ENCODE results near the gene CARD14.

The CARD14 gene

GRCh38 chr17:80212511-80212910 lies 42.7 kb downstream of the CARD14 start:
- Histone ChIP-seq H3K79me2 (ENCODE audit: insufficient read depth, low read length) (no peaks in the 10 kb centered on the region), H3K4me2 (ENCODE audit: low read depth, low read length, poor library complexity, severe bottlenecking) (no peak overlapping the region), H4K20me1 (ENCODE audit: insufficient read depth, low read length, poor library complexity, severe bottlenecking) (no peaks in the 10 kb centered on the region), H2AFZ (ENCODE audit: low read length) (no peak overlapping the region), H3K4me1 (ENCODE audit: insufficient read depth, low read length, poor library complexity, severe bottlenecking) (no peaks in the 10 kb centered on the region), H3K9me2 (replicated peaks; ENCODE audit: low read depth, low read length) (no peaks in the 10 kb centered on the region), H3K9ac (ENCODE audit: low read depth, low read length, poor library complexity, severe bottlenecking) (no peak overlapping the region), H3K36me3 (ENCODE audit: insufficient read depth, low read length) (no peaks in the 10 kb centered on the region), H3F3A (ENCODE audit: low read depth) (no peaks in the 10 kb centered on the region), H3K9me3 (ENCODE audit: insufficient read depth, low read depth, low read length) (no peaks in the 10 kb centered on the region), H3K27me3 (ENCODE audit: insufficient read depth, low read length, poor library complexity, severe bottlenecking) (peaks cover 4% of the 10 kb centered on the region), H3K4me3 (ENCODE audit: low read length, poor library complexity, severe bottlenecking) (no peak overlapping the region)
- no peak for TF ChIP-seq CTCF (conservative IDR thresholded peaks at IDR 0.05; ENCODE audit: low read length)
- TF ChIP-seq EZH2phosphoT487 (IDR thresholded peaks at IDR 0.05; ENCODE audit: borderline replicate concordance), result no peak

- Histone ChIP-seq H3K4me3 (ENCODE audit: low read length, poor library complexity, severe bottlenecking) (no peak overlapping the region), H3K36me3 (ENCODE audit: insufficient read depth, low read length) (no peaks in the 10 kb centered on the region), H3K9ac (ENCODE audit: low read depth, low read length, poor library complexity, severe bottlenecking) (no peak overlapping the region), H3K27me3 (ENCODE audit: insufficient read depth, low read length, poor library complexity, severe bottlenecking) (peaks cover 10% of the 10 kb centered on the region), H4K20me1 (ENCODE audit: insufficient read depth, low read length, poor library complexity, severe bottlenecking) (no peaks in the 10 kb centered on the region), H3K79me2 (ENCODE audit: insufficient read depth, low read length) (no peaks in the 10 kb centered on the region), H3K4me1 (ENCODE audit: insufficient read depth, low read length, poor library complexity, severe bottlenecking) (no peaks in the 10 kb centered on the region), H3F3A (ENCODE audit: low read depth) (no peaks in the 10 kb centered on the region), H2AFZ (ENCODE audit: low read length) (no peak overlapping the region), H3K9me3 (ENCODE audit: insufficient read depth, low read depth, low read length) (no peaks in the 10 kb centered on the region), H3K4me2 (ENCODE audit: low read depth, low read length, poor library complexity, severe bottlenecking) (no peak overlapping the region), H3K9me2 (replicated peaks; ENCODE audit: low read depth, low read length) (no peaks in the 10 kb centered on the region)
- TF ChIP-seq EZH2phosphoT487 (IDR thresholded peaks at IDR 0.05; ENCODE audit: borderline replicate concordance) (no peak), CTCF (conservative IDR thresholded peaks at IDR 0.05; ENCODE audit: low read length) (no peak)
Measured at GRCh38 chr17:80212962-80213642, 43.3 kb downstream of the CARD14 start.

GRCh38 chr17:80213643-80213975 lies 43.8 kb downstream of the CARD14 start:
- TF ChIP-seq CTCF (conservative IDR thresholded peaks at IDR 0.05; ENCODE audit: low read length) (no peak), EZH2phosphoT487 (IDR thresholded peaks at IDR 0.05; ENCODE audit: borderline replicate concordance) (no peak)
- Histone ChIP-seq H3K9me3 (ENCODE audit: insufficient read depth, low read depth, low read length) (no peaks in the 10 kb centered on the region), H3K4me1 (ENCODE audit: insufficient read depth, low read length, poor library complexity, severe bottlenecking) (no peaks in the 10 kb centered on the region), H4K20me1 (ENCODE audit: insufficient read depth, low read length, poor library complexity, severe bottlenecking) (no peaks in the 10 kb centered on the region), H3K4me3 (ENCODE audit: low read length, poor library complexity, severe bottlenecking) (no peak overlapping the region), H3K4me2 (ENCODE audit: low read depth, low read length, poor library complexity, severe bottlenecking) (no peak overlapping the region), H3F3A (ENCODE audit: low read depth) (no peaks in the 10 kb centered on the region), H2AFZ (ENCODE audit: low read length) (no peak overlapping the region), H3K79me2 (ENCODE audit: insufficient read depth, low read length) (no peaks in the 10 kb centered on the region), H3K9me2 (replicated peaks; ENCODE audit: low read depth, low read length) (no peaks in the 10 kb centered on the region), H3K9ac (ENCODE audit: low read depth, low read length, poor library complexity, severe bottlenecking) (no peak overlapping the region), H3K36me3 (ENCODE audit: insufficient read depth, low read length) (no peaks in the 10 kb centered on the region), H3K27me3 (ENCODE audit: insufficient read depth, low read length, poor library complexity, severe bottlenecking) (peaks cover 15% of the 10 kb centered on the region)
